Measurements from ENCODE around the gene ZSCAN5B.

The ZSCAN5B gene

DNA sequence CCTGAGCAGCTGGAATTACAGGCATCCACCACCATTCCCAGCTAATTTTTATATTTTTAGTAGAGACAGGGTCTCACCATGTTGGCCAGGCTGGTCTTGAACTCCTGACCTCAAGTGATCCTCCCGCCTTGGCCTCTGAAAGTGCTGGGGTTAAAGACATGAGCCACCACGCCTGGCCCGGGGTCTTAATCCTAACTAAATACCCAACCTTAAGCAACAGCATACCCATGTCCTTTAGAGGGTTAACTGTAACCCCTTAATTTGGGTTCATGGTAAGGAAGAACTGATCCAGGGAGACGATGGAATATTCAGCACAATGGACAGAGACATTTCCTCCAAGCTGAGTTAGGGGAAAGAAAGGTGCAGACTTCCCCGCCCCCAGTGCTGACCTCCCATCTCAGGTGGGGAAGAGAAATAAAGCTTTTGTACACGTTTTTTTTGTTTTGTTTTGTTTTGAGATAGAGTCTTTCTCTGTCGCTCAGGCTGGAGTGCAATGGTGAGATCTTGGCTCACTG, 30.5 kb downstream of the ZSCAN5B start:
- no peaks in the 10 kb centered on the region for H3K79me2 ChIP-seq (ENCODE audit: low read length)
- H3F3A ChIP-seq (ENCODE audit: insufficient read depth, low read length): no peaks in the 10 kb centered on the region
- no peak for TF ChIP-seq EZH2phosphoT487 (IDR thresholded peaks at IDR 0.05; ENCODE audit: low read length)
- TF ChIP-seq, protein P1, sequence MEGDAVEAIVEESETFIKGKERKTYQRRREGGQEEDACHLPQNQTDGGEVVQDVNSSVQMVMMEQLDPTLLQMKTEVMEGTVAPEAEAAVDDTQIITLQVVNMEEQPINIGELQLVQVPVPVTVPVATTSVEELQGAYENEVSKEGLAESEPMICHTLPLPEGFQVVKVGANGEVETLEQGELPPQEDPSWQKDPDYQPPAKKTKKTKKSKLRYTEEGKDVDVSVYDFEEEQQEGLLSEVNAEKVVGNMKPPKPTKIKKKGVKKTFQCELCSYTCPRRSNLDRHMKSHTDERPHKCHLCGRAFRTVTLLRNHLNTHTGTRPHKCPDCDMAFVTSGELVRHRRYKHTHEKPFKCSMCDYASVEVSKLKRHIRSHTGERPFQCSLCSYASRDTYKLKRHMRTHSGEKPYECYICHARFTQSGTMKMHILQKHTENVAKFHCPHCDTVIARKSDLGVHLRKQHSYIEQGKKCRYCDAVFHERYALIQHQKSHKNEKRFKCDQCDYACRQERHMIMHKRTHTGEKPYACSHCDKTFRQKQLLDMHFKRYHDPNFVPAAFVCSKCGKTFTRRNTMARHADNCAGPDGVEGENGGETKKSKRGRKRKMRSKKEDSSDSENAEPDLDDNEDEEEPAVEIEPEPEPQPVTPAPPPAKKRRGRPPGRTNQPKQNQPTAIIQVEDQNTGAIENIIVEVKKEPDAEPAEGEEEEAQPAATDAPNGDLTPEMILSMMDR (IDR thresholded peaks at IDR 0.05; ENCODE audit: low read length): no peak
- no peak for TF ChIP-seq EZH2 (optimal IDR thresholded peaks at IDR 0.05; ENCODE audit: low read depth, low read length)
- H4K20me1 ChIP-seq (ENCODE audit: insufficient read depth, low read length): no peaks in the 10 kb centered on the region
- H3K9me2 ChIP-seq (replicated peaks; ENCODE audit: insufficient read depth, low read length): no peaks in the 10 kb centered on the region
- no peak overlapping the region for H2AFZ ChIP-seq (ENCODE audit: low read length)
- peaks cover 18% of the 10 kb centered on the region; the same call in 1 of the 2 replicates for H3K27me3 ChIP-seq (replicated peaks; ENCODE audit: insufficient read depth, low read length)
- H3K36me3 ChIP-seq (replicated peaks; ENCODE audit: insufficient read depth, low read length): no peaks in the 10 kb centered on the region
- no peak overlapping the region for H3K4me3 ChIP-seq (ENCODE audit: low read length)
- no peak overlapping the region for H3K9ac ChIP-seq (ENCODE audit: low read length)
- no peaks in the 10 kb centered on the region for H3K4me1 ChIP-seq (ENCODE audit: low read length)
- no peak for DNase-seq
- H3K27ac ChIP-seq (ENCODE audit: low read length): no peak overlapping the region
- no peak overlapping the region for H3K4me2 ChIP-seq (ENCODE audit: low read depth, low read length)
- no peaks in the 10 kb centered on the region for H3K9me3 ChIP-seq (replicated peaks; ENCODE audit: insufficient read depth, low read length)

- Histone ChIP-seq H3F3A (ENCODE audit: insufficient read depth, low read length) (no peaks in the 10 kb centered on the region), H3K4me1 (ENCODE audit: low read length) (no peaks in the 10 kb centered on the region), H3K27ac (ENCODE audit: low read length) (no peak overlapping the region), H3K79me2 (ENCODE audit: low read length) (no peaks in the 10 kb centered on the region), H3K4me3 (ENCODE audit: low read length) (no peak overlapping the region), H2AFZ (ENCODE audit: low read length) (no peak overlapping the region), H3K36me3 (replicated peaks; ENCODE audit: insufficient read depth, low read length) (no peaks in the 10 kb centered on the region), H3K27me3 (replicated peaks; ENCODE audit: insufficient read depth, low read length) (peaks cover 11% of the 10 kb centered on the region; the same call in 1 of the 2 replicates), H4K20me1 (ENCODE audit: insufficient read depth, low read length) (no peaks in the 10 kb centered on the region), H3K9me2 (replicated peaks; ENCODE audit: insufficient read depth, low read length) (no peaks in the 10 kb centered on the region), H3K4me2 (ENCODE audit: low read depth, low read length) (no peak overlapping the region), H3K9ac (ENCODE audit: low read length) (no peak overlapping the region), H3K9me3 (replicated peaks; ENCODE audit: insufficient read depth, low read length) (no peaks in the 10 kb centered on the region)
- DNase-seq: no peak
- no peak for TF ChIP-seq EZH2 (optimal IDR thresholded peaks at IDR 0.05; ENCODE audit: low read depth, low read length)
- no peak for TF ChIP-seq EZH2phosphoT487 (IDR thresholded peaks at IDR 0.05; ENCODE audit: low read length)
- TF ChIP-seq, protein P1 (IDR thresholded peaks at IDR 0.05; ENCODE audit: low read length): no peak
These were observed 34.5 kb downstream of the ZSCAN5B start for GRCh38 chr19:56163097-56163496.

- Histone ChIP-seq H3K9me3 (replicated peaks; ENCODE audit: insufficient read depth, low read length) (no peaks in the 10 kb centered on the region), H3K4me1 (ENCODE audit: low read length) (no peaks in the 10 kb centered on the region), H3K4me2 (ENCODE audit: low read depth, low read length) (no peak overlapping the region), H4K20me1 (ENCODE audit: insufficient read depth, low read length) (no peaks in the 10 kb centered on the region), H3K4me3 (ENCODE audit: low read length) (no peak overlapping the region), H3K27ac (ENCODE audit: low read length) (no peak overlapping the region), H2AFZ (ENCODE audit: low read length) (no peak overlapping the region), H3K9me2 (replicated peaks; ENCODE audit: insufficient read depth, low read length) (no peaks in the 10 kb centered on the region), H3K27me3 (replicated peaks; ENCODE audit: insufficient read depth, low read length) (peaks cover 4% of the 10 kb centered on the region; the same call in 1 of the 2 replicates), H3K36me3 (replicated peaks; ENCODE audit: insufficient read depth, low read length) (no peaks in the 10 kb centered on the region), H3K9ac (ENCODE audit: low read length) (no peak overlapping the region), H3K79me2 (ENCODE audit: low read length) (no peaks in the 10 kb centered on the region), H3F3A (ENCODE audit: insufficient read depth, low read length) (no peaks in the 10 kb centered on the region)
- DNase-seq: no peak
- TF ChIP-seq EZH2 (optimal IDR thresholded peaks at IDR 0.05; ENCODE audit: low read depth, low read length) (no peak), EZH2phosphoT487 (IDR thresholded peaks at IDR 0.05; ENCODE audit: low read length) (no peak)
- TF ChIP-seq, protein P1 (IDR thresholded peaks at IDR 0.05; ENCODE audit: low read length): no peak
These were observed 35.3 kb downstream of the ZSCAN5B start for GRCh38 chr19:56162258-56162657.

Measured in MM.1S (cell line).